Measurements from ENCODE around the gene THOP1. TPM values are rescaled to one million over a fixed set of nuclear protein-coding genes. Genes with fewer than 3 reads are reported as not detected.

Gene THOP1
- total RNA-seq, 1 experiment from 2014 or later, result 85.9 TPM

- Mint-ChIP-seq H3K4me3 (ENCODE audit: low read depth, unreplicated experiment) (no peak overlapping the region), H3K9me3 (ENCODE audit: low read depth, unreplicated experiment) (no peaks in the 10 kb centered on the region), H3K27me3 (ENCODE audit: unreplicated experiment) (no peaks in the 10 kb centered on the region), H3K4me1 (ENCODE audit: low read depth, unreplicated experiment) (no peaks in the 10 kb centered on the region), H3K27ac (ENCODE audit: unreplicated experiment) (no peak overlapping the region), H3K36me3 (ENCODE audit: insufficient read depth, unreplicated experiment) (peaks cover 19% of the 10 kb centered on the region)
- intact Hi-C loops (cut with micrococcal nuclease; ENCODE audit: unreplicated experiment), result no loop called here
- TF ChIP-seq, protein P1, sequence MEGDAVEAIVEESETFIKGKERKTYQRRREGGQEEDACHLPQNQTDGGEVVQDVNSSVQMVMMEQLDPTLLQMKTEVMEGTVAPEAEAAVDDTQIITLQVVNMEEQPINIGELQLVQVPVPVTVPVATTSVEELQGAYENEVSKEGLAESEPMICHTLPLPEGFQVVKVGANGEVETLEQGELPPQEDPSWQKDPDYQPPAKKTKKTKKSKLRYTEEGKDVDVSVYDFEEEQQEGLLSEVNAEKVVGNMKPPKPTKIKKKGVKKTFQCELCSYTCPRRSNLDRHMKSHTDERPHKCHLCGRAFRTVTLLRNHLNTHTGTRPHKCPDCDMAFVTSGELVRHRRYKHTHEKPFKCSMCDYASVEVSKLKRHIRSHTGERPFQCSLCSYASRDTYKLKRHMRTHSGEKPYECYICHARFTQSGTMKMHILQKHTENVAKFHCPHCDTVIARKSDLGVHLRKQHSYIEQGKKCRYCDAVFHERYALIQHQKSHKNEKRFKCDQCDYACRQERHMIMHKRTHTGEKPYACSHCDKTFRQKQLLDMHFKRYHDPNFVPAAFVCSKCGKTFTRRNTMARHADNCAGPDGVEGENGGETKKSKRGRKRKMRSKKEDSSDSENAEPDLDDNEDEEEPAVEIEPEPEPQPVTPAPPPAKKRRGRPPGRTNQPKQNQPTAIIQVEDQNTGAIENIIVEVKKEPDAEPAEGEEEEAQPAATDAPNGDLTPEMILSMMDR (IDR thresholded peaks at IDR 0.05; ENCODE audit: unreplicated experiment), result no peak
- no TSS peak for BruUV-seq (replicated peaks)
- DNase-seq, result no peak
- CTCF ChIA-PET, result no interaction called here
Measured at GRCh38 chr19:2751438-2751830, 33.9 kb upstream of the THOP1 start.

GRCh38 chr19:2754659-2755447 is 30.4 kb upstream of the THOP1 start:
- DNase-seq, result no peak
- Mint-ChIP-seq H3K27ac (ENCODE audit: unreplicated experiment) (no peak overlapping the region), H3K27me3 (ENCODE audit: unreplicated experiment) (no peaks in the 10 kb centered on the region), H3K36me3 (ENCODE audit: insufficient read depth, unreplicated experiment) (peaks cover 31% of the 10 kb centered on the region), H3K4me3 (ENCODE audit: low read depth, unreplicated experiment) (no peak overlapping the region), H3K4me1 (ENCODE audit: low read depth, unreplicated experiment) (no peaks in the 10 kb centered on the region), H3K9me3 (ENCODE audit: low read depth, unreplicated experiment) (no peaks in the 10 kb centered on the region)
- CTCF ChIA-PET, result no interaction called here
- TF ChIP-seq, protein P1 (IDR thresholded peaks at IDR 0.05; ENCODE audit: unreplicated experiment), result no peak
- BruUV-seq (replicated peaks), result TSS peak; percentile 40
- intact Hi-C loops (cut with micrococcal nuclease; ENCODE audit: unreplicated experiment), result no loop called here

GRCh38 chr19:2755448-2755705 is 29.9 kb upstream of the THOP1 start:
- no peaks in the 10 kb centered on the region for H3K9me3 Mint-ChIP-seq (ENCODE audit: low read depth, unreplicated experiment)
- H3K27me3 Mint-ChIP-seq (ENCODE audit: unreplicated experiment), result no peaks in the 10 kb centered on the region
- BruUV-seq (replicated peaks), result no TSS peak
- no peak overlapping the region for H3K4me3 Mint-ChIP-seq (ENCODE audit: low read depth, unreplicated experiment)
- intact Hi-C loops (cut with micrococcal nuclease; ENCODE audit: unreplicated experiment), result no loop called here
- DNase-seq, result no peak
- H3K27ac Mint-ChIP-seq (ENCODE audit: unreplicated experiment), result no peak overlapping the region
- no peaks in the 10 kb centered on the region for H3K4me1 Mint-ChIP-seq (ENCODE audit: low read depth, unreplicated experiment)
- peaks cover 31% of the 10 kb centered on the region for H3K36me3 Mint-ChIP-seq (ENCODE audit: insufficient read depth, unreplicated experiment)
- CTCF ChIA-PET, result no interaction called here
- TF ChIP-seq, protein P1 (IDR thresholded peaks at IDR 0.05; ENCODE audit: unreplicated experiment), result no peak

GRCh38 chr19:2755811-2756210 is 29.5 kb upstream of the THOP1 start:
- H3K27ac Mint-ChIP-seq (ENCODE audit: unreplicated experiment), result no peak overlapping the region
- H3K27me3 Mint-ChIP-seq (ENCODE audit: unreplicated experiment), result no peaks in the 10 kb centered on the region
- intact Hi-C loops (cut with micrococcal nuclease; ENCODE audit: unreplicated experiment), result no loop called here
- no peak overlapping the region for H3K4me3 Mint-ChIP-seq (ENCODE audit: low read depth, unreplicated experiment)
- no peaks in the 10 kb centered on the region for H3K9me3 Mint-ChIP-seq (ENCODE audit: low read depth, unreplicated experiment)
- DNase-seq, result no peak
- CTCF ChIA-PET, result no interaction called here
- no TSS peak for BruUV-seq (replicated peaks)
- peaks cover 34% of the 10 kb centered on the region for H3K36me3 Mint-ChIP-seq (ENCODE audit: insufficient read depth, unreplicated experiment)
- TF ChIP-seq, protein P1 (IDR thresholded peaks at IDR 0.05; ENCODE audit: unreplicated experiment), result no peak
- H3K4me1 Mint-ChIP-seq (ENCODE audit: low read depth, unreplicated experiment), result no peaks in the 10 kb centered on the region
